AG08395 (cell line): ENCODE measurements around the gene RALGDS.
"Not testable (repeated sequence)": the region's sequence is repeated elsewhere in the genome, so short reads cannot be mapped to it uniquely, and the experiment has no call there.

Experiments used
- DNase-seq: peaks from one replicate; pipeline ENCODE4 v3.0.0; 2012; ENCODE audit warnings: mixed read lengths, low spot score

RALGDS gene

GRCh38 chr9:133067006-133067405 lies 54.0 kb downstream of the RALGDS start:
- DNase-seq = no peak

GRCh38 chr9:133066181-133066983 lies 54.7 kb downstream of the RALGDS start:
- no peak for DNase-seq

DNA sequence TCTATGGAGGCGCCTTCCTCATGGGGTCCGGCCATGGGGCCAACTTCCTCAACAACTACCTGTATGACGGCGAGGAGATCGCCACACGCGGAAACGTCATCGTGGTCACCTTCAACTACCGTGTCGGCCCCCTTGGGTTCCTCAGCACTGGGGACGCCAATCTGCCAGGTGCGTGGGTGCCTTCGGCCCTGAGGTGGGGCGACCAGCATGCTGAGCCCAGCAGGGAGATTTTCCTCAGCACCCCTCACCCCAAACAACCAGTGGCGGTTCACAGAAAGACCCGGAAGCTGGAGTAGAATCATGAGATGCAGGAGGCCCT lies 56.0 kb downstream of the RALGDS start:
- no peak for DNase-seq

- no peak for DNase-seq
These were observed 56.6 kb downstream of the RALGDS start for GRCh38 chr9:133064241-133065069.

DNA sequence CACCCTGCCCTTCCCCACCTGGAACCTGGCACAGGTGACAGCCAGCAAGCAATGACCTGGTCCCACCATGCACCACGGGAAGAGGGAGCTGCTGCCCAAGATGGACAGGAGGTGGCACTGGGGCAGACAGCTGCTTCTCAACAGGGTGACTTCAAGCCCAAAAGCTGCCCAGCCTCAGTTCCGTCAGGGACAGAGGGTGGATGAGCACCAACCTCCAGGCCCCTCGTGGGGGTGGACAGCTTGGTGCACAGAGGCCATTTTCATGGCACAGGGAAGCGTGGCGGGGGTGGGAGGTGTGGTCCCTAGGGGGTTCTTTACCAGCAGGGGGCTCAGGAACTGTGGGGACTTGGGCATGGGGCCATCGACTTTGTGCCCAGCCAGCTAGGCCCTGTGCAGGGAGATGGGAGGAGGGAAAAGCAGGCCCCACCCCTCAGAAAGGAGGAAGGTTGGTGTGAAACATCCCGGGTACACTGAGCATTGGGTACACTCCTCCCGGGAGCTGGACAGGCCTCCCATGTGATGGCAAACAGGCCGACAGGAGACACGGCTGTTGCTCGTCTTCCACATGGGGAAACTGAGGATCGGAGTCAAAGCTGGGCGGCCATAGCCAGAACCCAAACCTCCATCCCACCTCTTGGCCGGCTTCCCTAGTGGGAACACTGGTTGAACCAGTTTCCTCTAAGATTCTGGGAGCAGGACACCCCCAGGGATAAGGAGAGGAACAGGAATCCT lies 57.4 kb downstream of the RALGDS start:
- DNase-seq = no peak

DNA sequence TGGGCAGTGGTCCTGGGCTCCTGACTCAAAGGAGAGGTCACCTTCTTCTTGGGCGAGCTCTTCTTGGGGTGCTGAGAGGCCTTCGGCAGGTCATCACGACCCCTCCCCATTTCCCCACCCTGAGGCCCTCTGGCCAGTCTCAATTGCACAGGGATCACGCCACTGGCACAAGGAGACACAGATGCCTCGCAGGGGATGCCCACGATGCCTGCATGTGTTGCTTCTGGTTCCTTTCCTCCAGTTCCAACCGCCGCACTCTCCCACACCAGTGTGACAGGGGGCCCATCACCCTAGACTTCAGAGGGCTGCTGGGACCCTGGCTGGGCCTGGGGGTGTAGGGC lies 57.9 kb downstream of the RALGDS start:
- no peak for DNase-seq

GRCh38 chr9:133062569-133062968 lies 58.5 kb downstream of the RALGDS start:
- DNase-seq = not testable (repeated sequence)

DNA sequence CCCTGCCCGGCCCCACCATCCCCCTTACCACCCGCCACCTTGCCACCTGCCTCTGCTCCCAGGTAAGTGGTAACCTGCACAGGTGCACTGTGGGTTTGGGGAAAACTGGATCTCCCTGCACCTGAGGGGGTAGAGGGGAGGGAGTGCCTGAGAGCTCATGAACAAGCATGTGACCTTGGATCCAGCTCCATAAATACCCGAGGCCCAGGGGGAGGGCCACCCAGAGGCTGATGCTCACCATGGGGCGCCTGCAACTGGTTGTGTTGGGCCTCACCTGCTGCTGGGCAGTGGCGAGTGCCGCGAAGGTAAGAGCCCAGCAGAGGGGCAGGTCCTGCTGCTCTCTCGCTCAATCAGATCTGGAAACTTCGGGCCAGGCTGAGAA lies 59.3 kb downstream of the RALGDS start, which contains the start of gene CEL:
Gene CEL, plus strand, starts transcription at position 218 of the 382 bp plus-strand sequence. Its CDS starts 22 bp downstream, at position 240.
- DNase-seq = not testable (repeated sequence)

- not testable (repeated sequence) for DNase-seq
These were observed 59.8 kb downstream of the RALGDS start for GRCh38 chr9:133061019-133061763.

DNA sequence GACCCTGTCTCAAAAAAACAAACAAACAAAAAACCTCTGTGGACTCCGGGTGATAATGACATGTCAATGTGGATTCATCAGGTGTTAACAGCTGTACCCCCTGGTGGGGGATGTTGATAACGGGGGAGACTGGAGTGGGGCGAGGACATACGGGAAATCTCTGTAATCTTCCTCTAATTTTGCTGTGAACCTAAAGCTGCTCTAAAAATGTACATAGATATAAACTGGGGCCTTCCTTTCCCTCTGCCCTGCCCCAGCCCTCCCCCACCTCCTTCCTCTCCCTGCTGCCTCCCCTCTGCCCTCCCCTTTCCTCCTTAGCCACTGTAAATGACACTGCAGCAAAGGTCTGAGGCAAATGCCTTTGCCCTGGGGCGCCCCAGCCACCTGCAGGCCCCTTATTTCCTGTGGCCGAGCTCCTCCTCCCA lies 60.6 kb downstream of the RALGDS start:
- DNase-seq = no peak

GRCh38 chr9:133059623-133060022 lies 61.4 kb downstream of the RALGDS start:
- DNase-seq = no peak

DNA sequence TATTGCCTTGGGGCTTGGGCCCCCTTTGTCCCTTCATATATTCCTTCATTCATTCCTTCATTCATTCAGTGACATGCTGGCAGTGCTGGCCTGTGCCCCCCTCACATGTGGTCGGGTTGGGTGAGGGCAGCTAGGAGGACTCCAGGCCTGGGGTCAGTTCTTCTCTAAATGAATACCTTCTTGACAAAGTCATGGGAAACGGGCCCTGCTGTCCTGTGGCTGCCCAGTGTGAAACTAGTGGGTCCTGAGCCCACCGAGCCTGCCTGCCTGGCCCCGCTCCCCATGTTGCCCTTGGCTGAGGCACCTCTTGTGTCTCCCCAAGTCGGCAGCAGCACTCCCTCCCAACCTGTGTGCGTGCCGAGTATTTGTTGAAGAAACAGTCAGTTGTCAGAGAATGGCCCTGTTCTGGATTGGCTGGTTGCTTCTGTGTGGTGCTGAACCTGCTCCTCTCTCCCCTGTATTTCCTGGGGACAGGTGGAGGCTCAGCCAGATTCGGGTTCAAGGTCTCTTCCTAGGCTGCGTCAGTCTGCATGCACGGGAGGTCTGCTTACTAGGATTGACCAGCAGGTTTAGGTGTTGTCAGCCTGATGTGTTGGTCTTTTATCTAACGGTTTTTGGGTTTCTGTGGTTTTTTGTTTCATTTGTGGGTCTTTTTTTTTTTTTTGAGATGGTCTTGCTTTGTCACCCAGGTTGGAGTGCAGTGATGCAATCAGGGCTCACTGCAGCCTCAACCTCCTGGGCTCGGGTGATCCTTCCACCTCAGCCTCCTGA lies 62.3 kb downstream of the RALGDS start:
- DNase-seq = no peak

DNA sequence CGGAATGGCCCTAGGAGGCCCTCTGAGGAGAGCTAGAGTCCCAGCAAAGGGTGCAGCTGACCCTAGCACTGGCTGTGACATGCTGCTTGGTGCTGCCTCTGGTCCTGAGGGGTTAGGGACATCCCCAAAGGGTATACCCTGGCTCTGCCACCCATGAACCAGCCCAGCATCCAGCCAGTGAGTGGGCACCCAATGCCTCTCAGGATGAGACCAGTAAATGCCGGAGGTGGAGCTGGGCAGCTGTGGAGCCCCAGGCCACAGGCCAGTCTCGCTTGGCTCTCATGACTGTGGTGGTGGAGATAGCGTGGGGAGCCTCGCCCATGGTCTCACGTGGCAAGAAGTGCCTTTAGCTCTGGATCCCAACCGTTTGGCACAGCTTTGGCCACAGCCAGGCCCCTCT lies 63.0 kb downstream of the RALGDS start:
- DNase-seq = no peak

DNA sequence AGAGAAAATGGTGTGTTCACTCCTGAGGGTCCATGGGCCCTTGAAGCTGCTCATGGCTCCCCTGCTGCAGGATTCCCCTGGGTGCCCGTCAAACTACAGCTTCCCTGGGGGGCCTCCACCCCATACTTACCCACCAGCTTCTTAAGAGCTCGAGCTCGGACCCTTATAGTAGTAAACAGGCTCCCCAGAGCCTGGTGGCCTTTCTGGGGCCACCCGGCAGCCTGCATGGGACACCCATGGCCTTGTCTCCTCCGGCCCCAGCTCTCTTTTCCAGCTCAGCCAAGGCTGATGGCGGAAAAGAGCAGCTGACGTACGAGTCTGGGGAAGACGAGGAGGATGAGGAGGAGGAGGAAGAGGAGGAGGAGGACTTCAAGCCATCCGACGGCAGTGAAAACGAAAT lies 63.5 kb downstream of the RALGDS start:
- DNase-seq = no peak

GRCh38 chr9:133057006-133057405 lies 64.0 kb downstream of the RALGDS start:
- DNase-seq = no peak

GRCh38 chr9:133056533-133056932 lies 64.5 kb downstream of the RALGDS start:
- DNase-seq = no peak

GRCh38 chr9:133055788-133056420 lies 65.1 kb downstream of the RALGDS start:
- no peak for DNase-seq

DNA sequence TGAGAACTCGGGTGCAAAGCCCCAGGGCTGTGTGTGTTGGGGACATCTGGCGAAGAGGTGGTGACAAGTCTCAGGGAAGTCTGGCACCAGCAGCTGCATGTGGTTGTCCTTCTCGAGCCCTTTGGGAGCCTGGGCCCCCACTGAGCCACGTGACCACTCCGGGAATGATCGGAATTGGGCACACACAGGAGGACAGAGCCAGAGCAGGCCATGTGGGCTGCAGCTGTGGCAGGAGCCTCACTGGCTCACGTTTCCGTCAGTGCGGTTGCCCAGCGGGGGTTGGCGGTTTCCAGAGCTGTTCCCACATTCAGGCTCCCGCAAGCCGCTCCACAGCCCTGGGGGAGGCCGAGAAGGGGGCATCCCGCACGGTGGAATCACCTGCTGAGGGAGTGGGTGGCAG lies 66.1 kb downstream of the RALGDS start:
- peak; percentile 99 for DNase-seq

DNA sequence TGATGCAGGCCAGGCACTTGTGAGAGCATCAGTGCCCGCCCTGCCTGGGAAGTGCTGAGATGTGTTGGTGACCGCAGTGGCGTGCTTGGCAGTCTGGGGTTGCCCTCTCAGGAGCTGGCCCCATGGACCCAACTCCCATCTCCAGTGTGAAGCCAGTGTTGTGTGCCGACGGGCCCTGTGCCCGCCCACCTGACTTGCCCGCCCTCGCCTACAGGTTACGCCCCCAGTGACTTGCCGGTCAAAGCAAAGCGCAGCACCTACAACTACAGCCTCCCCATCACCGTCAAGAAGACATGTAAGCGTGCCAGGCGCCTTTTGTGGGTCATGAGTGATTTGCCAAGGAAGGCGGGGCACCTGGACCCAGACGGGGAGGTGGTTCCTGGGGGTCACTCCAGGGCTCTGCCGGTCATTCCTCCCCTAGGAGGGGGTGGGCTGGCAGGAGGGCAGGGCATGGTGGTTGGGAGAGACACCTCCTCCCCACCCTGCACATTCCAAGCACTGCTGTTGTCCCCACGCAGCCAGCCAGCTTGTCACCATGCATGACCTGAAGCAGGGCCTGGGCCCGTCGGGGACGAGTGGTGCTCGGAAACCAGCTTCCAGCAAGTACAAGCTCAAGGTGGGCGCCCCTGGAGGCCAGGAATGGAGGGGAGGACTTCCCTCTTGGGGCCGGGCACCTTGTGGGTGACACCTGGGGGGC lies 66.7 kb downstream of the RALGDS start:
- no peak for DNase-seq

DNA sequence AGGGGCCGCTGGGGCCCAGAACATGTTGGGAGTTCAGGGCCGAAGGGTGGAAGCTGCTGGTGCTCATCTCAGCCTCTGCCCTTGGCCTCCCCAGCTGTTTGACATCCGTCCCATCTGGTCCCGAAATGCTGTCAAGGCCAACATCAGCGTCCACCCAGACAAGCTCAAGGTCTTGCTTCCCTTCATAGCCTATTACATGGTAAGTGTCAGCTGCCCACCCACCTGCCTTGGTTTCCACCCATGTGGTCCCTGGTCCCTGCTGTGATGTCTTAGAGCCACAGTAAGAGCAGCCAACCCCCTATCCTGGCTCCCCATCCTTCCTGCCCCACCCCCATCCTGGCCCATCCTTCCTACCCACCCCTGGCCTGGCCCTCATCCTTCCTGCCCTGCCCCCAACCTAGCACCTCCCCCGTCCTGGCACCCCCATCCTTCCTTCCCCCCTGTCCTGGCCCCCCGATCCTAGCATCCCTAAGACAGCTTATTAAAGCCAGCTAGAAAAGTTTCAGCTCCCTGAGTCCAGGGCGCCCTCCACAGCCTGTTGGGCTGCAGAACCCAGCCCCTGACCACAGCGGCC lies 69.0 kb downstream of the RALGDS start:
- no peak for DNase-seq
